Retinal pigment epithelial cell (primary cell): ENCODE data around the gene RBMS1.

Experiments used
- DNase-seq: peaks from one replicate; pipeline ENCODE4 v3.0.0-alpha.2; 2010; ENCODE audit warnings: low read depth
- H3K4me3 ChIP-seq: 2 replicates; pipeline ENCODE4 v1.5.1; 2011; ENCODE audit warnings: mild to moderate bottlenecking, low read length, control low read depth, moderate library complexity
- CTCF ChIP-seq: conservative IDR thresholded peaks from 2 replicates; pipeline ENCODE4 v1.5.1; 2011; ENCODE audit warnings: low read depth, low read length, control low read depth, inconsistent platforms

RBMS1 gene

GRCh38 chr2:160505256-160505655 lies 11.6 kb upstream of the RBMS1 start:
- no peak for TF ChIP-seq CTCF
- DNase-seq: no peak
- H3K4me3 ChIP-seq: no peak overlapping the region

GRCh38 chr2:160502478-160502877 lies 8.9 kb upstream of the RBMS1 start:
- no peak overlapping the region for H3K4me3 ChIP-seq
- no peak for TF ChIP-seq CTCF
- DNase-seq: no peak

GRCh38 chr2:160501370-160501769 lies 7.8 kb upstream of the RBMS1 start:
- no peak for DNase-seq
- no peak for TF ChIP-seq CTCF

GRCh38 chr2:160499865-160500264 lies 6.3 kb upstream of the RBMS1 start:
- TF ChIP-seq CTCF: no peak
- DNase-seq: peak; percentile 49
- no peak overlapping the region for H3K4me3 ChIP-seq

More at GRCh38 chr2:160501370-160501769, 7.8 kb upstream of the RBMS1 start:
- H3K4me3 ChIP-seq: no peak overlapping the region

GRCh38 chr2:160498137-160498536 lies 4.5 kb upstream of the RBMS1 start:
- no peak overlapping the region for H3K4me3 ChIP-seq
- TF ChIP-seq CTCF: no peak
- no peak for DNase-seq

GRCh38 chr2:160494201-160494644 lies 616 bp upstream of the RBMS1 start:
- no peak for DNase-seq
- peak overlapping the region; percentile 82 for H3K4me3 ChIP-seq
- no peak for TF ChIP-seq CTCF

GRCh38 chr2:160492401-160493226 lies 993 bp downstream of the RBMS1 start:
- peak overlapping the region; percentile 82 for H3K4me3 ChIP-seq
- DNase-seq: no peak
- no peak for TF ChIP-seq CTCF
